GM19397 (cell line): Measurements from ENCODE around the gene YPEL3.
"Not testable (repeated sequence)": the region's sequence is repeated elsewhere in the genome, so short reads cannot be mapped to it uniquely, and the experiment has no call there.

Experiments used
- ATAC-seq: cut with Tn5 transposase; IDR thresholded peaks from one replicate; pipeline ENCODE4 v1.9.1; 2021; ENCODE audit warnings: mild to moderate bottlenecking, moderate library complexity; ENCODE audit not compliant: unreplicated experiment

YPEL3 gene

GRCh38 chr16:30096105-30096861 is at the start of gene YPEL3:
Gene YPEL3 (minus strand): TSS chr16:30096213. CDS start chr16:30095482, 731 bp downstream.
- ATAC-seq, result peak; percentile 45

- no peak for ATAC-seq
Observed at GRCh38 chr16:30145657-30146056, 49.6 kb upstream of the YPEL3 start.

GRCh38 chr16:30144917-30145316 is 48.9 kb upstream of the YPEL3 start:
- no peak for ATAC-seq

GRCh38 chr16:30144017-30144416 is 48.0 kb upstream of the YPEL3 start:
- no peak for ATAC-seq

- ATAC-seq, result no peak
Observed at GRCh38 chr16:30143347-30143702, 47.3 kb upstream of the YPEL3 start.

- ATAC-seq, result no peak
Observed at GRCh38 chr16:30142672-30143346, 46.8 kb upstream of the YPEL3 start.

- ATAC-seq, result no peak
Observed at GRCh38 chr16:30141750-30142149, 45.7 kb upstream of the YPEL3 start.

GRCh38 chr16:30139583-30140481 is 43.8 kb upstream of the YPEL3 start:
- ATAC-seq, result no peak

- ATAC-seq, result no peak
Observed at GRCh38 chr16:30137897-30138296, 41.9 kb upstream of the YPEL3 start.

GRCh38 chr16:30136971-30137605 is 41.1 kb upstream of the YPEL3 start:
- ATAC-seq, result no peak

- ATAC-seq, result no peak
Observed at GRCh38 chr16:30132591-30132990, 36.6 kb upstream of the YPEL3 start.

- no peak for ATAC-seq
Observed at GRCh38 chr16:30131869-30132475, 36.0 kb upstream of the YPEL3 start.

- no peak for ATAC-seq
Observed at GRCh38 chr16:30127993-30128392, 32.0 kb upstream of the YPEL3 start.

GRCh38 chr16:30125690-30126089 is 29.7 kb upstream of the YPEL3 start:
- ATAC-seq, result not testable (repeated sequence)

GRCh38 chr16:30124985-30125379 is 29.0 kb upstream of the YPEL3 start:
- no peak for ATAC-seq

GRCh38 chr16:30122604-30123160 is 26.7 kb upstream of the YPEL3 start:
- no peak for ATAC-seq

GRCh38 chr16:30121741-30122571 is 25.9 kb upstream of the YPEL3 start:
- ATAC-seq, result no peak

GRCh38 chr16:30120340-30121105 is 24.5 kb upstream of the YPEL3 start:
- ATAC-seq, result no peak

GRCh38 chr16:30119428-30119827 is 23.4 kb upstream of the YPEL3 start:
- ATAC-seq, result no peak
